ENCODE data around the gene APOL4. TPM values are rescaled to one million over a fixed set of nuclear protein-coding genes. Genes with fewer than 3 reads are reported as not detected.
A peak's percentile ranks its signal among the peaks of the same experiment; 100 is the strongest.
"Not testable (repeated sequence)": the region's sequence is repeated elsewhere in the genome, so short reads cannot be mapped to it uniquely, and the experiment has no call there.

The APOL4 gene
- total RNA-seq, 1 donor from 2014 or later: 10.5 TPM

- DNase-seq: not testable (repeated sequence)
Measured at GRCh38 chr22:36152821-36153220, 48.8 kb downstream of the APOL4 start.

- no peak for DNase-seq
Measured at GRCh38 chr22:36152088-36152487, 49.5 kb downstream of the APOL4 start.

- DNase-seq: no peak
Measured at GRCh38 chr22:36151006-36151595, 50.5 kb downstream of the APOL4 start.

GRCh38 chr22:36149441-36149840 is 52.2 kb downstream of the APOL4 start:
- no peak for DNase-seq

GRCh38 chr22:36148411-36148810 is 53.2 kb downstream of the APOL4 start:
- DNase-seq: no peak

- no peak for DNase-seq
Measured at GRCh38 chr22:36147196-36147791, 54.3 kb downstream of the APOL4 start.

GRCh38 chr22:36145881-36146280 is 55.7 kb downstream of the APOL4 start:
- no peak for DNase-seq

GRCh38 chr22:36144886-36145541 is 56.6 kb downstream of the APOL4 start:
- DNase-seq: peak; percentile 20

GRCh38 chr22:36143956-36144355 is 57.7 kb downstream of the APOL4 start:
- DNase-seq: no peak

- DNase-seq: no peak
Measured at GRCh38 chr22:36143066-36143815, 58.4 kb downstream of the APOL4 start.

- DNase-seq: no peak
Measured at GRCh38 chr22:36141481-36141880, 60.1 kb downstream of the APOL4 start.

Other genes starting within 250 kb of the APOL4 start
- gene RBFOX2, start 173.0 kb downstream of the APOL4 start, total RNA-seq: 454 TPM
- gene APOL3, start 41.1 kb downstream of the APOL4 start, total RNA-seq: 2.5 TPM
- gene APOL2, start 37.7 kb upstream of the APOL4 start, total RNA-seq: 7.0 TPM
- gene APOL1, start 51.3 kb upstream of the APOL4 start, total RNA-seq: 1.4 TPM
- gene MYH9, start 186.2 kb upstream of the APOL4 start, total RNA-seq: 34.6 TPM